GM18519 (cell line): ENCODE measurements around the gene AASS.
A peak's percentile ranks its signal among the peaks of the same experiment; 100 is the strongest.

Experiments
- ATAC-seq: cut with Tn5 transposase; IDR thresholded peaks from one replicate; pipeline ENCODE4 v1.9.1; 2021; ENCODE audit warnings: mild to moderate bottlenecking, moderate library complexity; ENCODE audit not compliant: unreplicated experiment, low FRiP score

The AASS gene

DNA sequence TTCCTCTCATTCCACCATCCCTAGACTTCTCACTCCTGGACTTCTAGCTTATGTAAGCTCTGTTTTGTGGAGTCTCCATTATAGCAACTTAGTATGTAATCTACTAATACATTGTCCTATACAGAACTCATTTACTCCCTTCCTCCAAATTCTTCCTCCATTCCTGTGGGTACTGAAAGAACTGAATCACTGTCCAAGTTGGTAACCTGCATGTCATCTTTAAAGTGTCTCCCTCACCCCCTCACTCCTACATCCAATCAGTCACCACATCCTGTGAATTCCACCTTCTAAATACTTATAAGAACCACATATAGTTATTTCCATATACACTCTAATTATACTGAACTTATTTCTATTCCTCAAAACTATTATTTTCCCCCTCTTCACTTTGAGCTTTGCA lies 20.3 kb downstream of the AASS start:
- no peak for ATAC-seq

- no peak for ATAC-seq
Measured at GRCh38 chr7:122118757-122119156, 25.3 kb downstream of the AASS start.

DNA sequence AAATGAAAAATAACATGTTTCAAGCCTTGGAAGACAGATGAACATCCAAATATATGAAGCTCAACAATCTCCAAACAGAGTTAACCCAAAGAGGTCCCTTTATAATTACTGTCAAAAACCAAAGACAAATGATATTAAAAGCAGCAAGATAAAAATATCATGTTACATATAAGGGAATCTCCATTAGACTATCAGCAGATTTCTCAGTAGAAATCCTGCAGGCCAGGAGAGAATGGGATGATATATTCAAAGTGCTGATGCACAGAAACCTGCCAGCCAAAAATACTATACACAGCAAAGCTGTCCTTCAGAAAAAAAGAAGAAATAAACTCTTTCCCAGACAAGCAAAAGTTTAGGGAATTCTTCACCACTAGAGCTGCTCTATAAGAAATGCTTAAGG lies 41.0 kb downstream of the AASS start:
- ATAC-seq: no peak

DNA sequence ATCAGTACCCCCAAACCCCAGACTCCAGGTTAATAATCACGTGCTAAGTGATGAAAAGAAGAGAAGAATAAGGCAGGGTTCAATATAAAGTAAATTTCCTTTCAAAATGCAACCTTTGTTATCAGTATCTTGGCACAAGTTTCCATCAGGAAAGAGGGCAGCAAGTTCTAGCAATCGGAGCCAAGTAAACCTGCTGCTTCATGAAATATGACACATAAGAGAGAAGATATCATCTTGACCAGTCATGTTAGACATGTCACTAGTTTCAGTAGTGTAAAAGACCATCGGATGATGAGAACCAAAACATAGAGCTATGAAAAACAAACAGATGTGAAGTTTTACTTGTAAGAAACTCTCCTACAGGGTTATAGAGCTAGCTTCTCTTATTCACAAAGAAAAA lies 44.0 kb downstream of the AASS start:
- no peak for ATAC-seq

- ATAC-seq: no peak
Measured at GRCh38 chr7:122095642-122096041, 48.4 kb downstream of the AASS start.

GRCh38 chr7:122094549-122094948 lies 49.5 kb downstream of the AASS start:
- no peak for ATAC-seq

DNA sequence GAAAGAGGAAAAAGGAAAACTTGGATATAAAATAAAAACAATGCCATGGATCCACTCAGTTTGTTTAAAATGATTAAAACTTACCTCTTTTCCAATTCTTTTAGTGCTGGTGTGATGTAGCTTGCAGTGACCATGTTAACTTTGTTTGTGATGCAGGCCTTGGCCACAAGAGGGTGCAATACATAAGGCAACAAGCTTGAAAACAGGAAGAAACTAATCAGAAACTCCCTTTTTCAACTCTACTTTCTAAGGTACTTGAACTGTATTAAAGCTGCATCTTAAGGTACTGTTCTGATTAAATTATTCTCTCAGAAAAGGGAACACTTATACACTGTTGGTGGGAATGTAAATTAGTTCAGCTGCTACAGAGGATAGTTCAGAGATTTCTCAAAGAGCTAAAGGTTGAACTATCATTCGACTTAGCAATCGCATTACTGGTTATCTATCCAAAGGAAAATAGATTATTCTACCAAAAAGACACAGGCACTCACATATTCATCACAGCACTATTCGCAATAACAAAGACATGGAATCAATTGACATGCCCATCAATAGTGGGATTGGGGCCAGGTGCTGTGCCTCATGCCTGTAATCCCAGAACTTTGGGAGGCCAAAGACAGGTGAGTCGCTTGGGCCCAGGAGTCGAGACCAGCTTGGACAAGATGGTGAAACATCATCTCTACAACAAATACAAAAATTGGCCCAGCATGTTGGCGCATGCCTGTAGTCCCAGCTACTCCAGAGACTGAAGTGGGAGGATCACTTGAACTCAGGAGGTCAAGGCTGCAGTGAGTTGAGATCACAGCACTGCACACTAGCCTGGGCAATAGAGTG lies 50.9 kb downstream of the AASS start:
- ATAC-seq: peak; percentile 98

DNA sequence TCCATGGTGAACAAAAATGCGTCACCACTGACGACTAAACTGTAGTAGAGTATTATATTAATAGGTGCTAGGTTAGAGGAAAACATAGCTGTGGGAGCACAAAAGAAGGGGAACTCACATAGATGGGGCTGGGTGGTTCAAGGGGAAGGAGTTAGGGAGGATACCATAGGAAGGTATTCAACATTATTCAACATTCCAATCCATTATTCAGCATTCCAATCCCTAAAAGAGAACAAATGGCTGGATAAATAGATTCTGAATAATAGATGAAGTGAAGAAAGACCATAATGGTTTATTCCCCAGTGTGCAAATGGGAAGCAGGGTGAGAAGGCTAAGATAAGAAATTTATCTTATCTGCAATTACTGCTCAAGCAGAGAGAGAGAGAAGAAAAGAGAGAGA lies 61.4 kb downstream of the AASS start:
- no peak for ATAC-seq

- no peak for ATAC-seq
Measured at GRCh38 chr7:122082160-122082559, 61.9 kb downstream of the AASS start.

- ATAC-seq: no peak
Measured at GRCh38 chr7:122073635-122074034, 70.4 kb downstream of the AASS start.

DNA sequence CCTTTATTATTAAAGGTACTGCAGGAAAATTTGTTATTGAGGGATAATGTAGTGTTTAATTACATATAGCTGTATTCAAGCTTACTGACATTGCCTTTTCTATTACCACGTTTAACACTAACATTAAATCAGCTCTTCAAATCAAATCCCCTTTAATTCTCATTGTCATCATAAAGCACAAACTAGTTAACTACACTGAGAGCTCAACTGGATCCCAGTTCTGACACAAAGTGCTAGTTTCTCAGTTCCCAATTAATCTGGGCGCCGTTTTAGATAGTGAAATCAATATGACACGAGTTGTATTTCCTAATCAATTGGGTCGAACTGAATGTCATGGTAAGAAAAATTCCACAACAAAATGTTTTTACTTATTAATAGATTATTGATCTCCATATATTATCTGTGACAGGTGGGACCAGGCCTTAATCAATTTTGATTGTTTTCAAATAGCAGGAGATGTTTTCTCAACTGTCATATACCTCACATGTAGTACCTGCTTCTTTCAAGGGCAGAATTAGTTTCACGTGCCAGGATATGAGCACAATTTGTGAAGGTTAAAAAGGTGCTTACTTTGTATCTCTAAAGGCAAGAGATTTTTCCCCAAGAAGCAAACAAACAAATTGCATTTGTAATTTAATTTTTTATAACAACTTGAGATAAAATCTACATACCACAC lies 71.0 kb downstream of the AASS start:
- no peak for ATAC-seq

- ATAC-seq: no peak
Measured at GRCh38 chr7:122072272-122072671, 71.8 kb downstream of the AASS start.

- no peak for ATAC-seq
Measured at GRCh38 chr7:122070834-122071233, 73.2 kb downstream of the AASS start.

- ATAC-seq: no peak
Measured at GRCh38 chr7:122070062-122070461, 74.0 kb downstream of the AASS start.

DNA sequence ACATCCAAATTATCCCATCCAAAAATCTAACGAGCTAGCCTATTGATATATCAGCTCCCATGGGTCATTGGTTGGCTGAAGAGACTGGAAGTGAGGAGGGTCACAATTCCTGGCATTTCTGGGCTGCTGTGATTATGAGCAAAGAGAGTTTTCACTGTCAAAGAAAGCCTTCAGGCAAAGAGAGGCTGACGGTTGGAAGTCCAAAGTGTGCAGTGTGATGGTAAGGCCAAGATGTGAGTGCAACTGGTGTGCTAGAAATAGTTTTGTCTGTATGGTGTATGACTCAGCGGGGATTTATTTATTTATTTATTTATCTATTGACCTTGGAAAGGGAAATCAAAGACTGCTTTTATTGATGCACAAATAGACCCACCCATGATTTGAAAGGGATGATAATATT lies 75.0 kb downstream of the AASS start:
- ATAC-seq: no peak

DNA sequence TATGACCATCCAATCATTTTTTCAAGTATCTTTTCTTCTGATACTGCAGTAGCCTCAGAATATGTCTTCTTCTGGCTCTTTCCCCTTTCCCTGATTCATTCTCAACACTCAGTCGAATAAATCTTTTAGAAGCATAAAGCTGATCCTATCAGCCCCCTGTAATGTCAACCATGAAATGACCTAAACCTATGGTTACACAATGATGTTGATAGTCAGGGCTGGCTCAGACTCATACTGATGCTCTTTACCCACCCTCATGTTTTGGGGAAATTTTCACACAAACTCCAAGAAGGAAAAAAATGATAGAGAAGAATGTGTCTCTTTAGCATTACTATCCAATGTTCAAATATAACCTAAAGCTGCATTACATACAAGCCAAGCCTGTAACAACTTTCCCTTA lies 76.0 kb downstream of the AASS start:
- ATAC-seq: no peak

DNA sequence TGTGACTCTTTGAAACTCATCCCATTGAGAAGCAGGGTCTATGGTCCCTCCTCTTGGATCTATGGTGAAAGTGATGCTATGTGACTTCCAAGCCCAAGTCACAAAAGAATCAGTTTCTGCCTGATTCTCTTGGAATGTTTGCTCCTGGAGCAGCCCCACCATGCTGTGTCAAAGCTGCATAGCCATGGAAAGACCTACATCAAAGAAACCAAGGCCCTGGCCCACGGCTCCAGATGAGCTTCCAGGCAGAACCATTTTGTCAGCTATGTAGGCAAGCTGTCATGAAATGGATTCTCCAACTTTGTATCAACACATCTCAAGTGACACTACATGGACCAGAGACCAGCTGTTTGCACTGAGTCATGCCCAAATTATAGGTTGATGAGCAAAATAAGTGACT lies 77.0 kb downstream of the AASS start:
- ATAC-seq: no peak

- no peak for ATAC-seq
Measured at GRCh38 chr7:122064971-122065370, 79.1 kb downstream of the AASS start.

DNA sequence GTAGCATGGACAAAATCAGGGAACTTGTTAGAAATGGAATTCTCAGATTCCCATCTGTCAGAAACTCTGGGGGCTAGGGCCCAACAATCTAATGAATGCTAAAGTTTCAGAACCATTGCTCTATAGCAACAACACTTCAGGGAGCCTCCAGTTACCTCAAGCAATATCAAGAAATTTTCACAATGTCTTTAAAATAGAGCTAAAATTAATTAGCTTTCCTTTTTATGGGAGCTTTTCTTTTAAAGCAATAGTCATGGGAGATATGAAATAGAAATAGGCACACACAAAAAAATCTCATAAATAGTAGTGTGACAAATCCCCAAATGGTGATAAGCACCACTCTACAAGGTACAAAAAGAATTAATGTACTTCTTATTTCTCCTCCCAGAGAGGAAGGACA lies 80.9 kb downstream of the AASS start:
- ATAC-seq: no peak

DNA sequence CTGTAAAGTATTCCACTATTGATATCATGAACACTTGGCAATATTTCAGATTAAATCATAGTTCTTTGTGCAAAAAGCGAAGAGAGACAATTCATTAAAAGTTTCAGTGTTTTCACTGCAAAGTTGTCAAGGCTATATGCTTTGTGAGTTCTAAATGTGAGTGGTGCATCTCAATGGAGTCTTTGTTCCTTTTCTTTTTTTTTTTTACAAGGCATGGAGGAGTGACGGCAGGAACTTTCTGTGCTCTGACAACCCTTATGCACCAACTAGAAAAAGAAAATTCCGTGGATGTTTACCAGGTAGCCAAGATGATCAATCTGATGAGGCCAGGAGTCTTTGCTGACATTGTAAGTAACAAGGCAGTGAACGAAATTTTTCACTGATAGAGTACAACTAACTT lies 84.5 kb downstream of the AASS start:
- ATAC-seq: no peak

DNA sequence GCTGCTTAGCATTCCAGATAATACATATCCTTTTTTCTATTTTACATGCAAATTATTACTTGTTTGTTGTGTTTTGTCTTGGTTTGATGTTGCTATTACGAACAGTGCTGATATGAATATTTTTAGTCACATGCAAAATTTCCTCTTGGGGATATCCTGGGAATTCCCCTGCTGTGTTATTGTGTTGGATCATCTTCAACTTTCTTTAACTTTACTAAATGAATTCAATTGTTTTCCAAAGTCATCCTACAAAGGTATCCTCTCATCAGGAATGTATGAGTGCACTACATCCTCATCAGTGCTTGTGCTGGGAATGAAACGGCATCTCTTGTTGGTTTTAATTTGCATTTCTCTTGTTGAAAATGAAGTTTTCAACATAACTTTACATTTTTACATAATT lies 87.1 kb downstream of the AASS start:
- ATAC-seq: no peak

- ATAC-seq: no peak
Measured at GRCh38 chr7:122055073-122055472, 89.0 kb downstream of the AASS start.
